ENCODE data around the gene NECAB2. TPM values are rescaled to one million over a fixed set of nuclear protein-coding genes. Genes with fewer than 3 reads are reported as not detected.

NECAB2 gene
- total RNA-seq, 4 donors from 2014 or later, result 1.1 TPM; not detected in 3

DNA sequence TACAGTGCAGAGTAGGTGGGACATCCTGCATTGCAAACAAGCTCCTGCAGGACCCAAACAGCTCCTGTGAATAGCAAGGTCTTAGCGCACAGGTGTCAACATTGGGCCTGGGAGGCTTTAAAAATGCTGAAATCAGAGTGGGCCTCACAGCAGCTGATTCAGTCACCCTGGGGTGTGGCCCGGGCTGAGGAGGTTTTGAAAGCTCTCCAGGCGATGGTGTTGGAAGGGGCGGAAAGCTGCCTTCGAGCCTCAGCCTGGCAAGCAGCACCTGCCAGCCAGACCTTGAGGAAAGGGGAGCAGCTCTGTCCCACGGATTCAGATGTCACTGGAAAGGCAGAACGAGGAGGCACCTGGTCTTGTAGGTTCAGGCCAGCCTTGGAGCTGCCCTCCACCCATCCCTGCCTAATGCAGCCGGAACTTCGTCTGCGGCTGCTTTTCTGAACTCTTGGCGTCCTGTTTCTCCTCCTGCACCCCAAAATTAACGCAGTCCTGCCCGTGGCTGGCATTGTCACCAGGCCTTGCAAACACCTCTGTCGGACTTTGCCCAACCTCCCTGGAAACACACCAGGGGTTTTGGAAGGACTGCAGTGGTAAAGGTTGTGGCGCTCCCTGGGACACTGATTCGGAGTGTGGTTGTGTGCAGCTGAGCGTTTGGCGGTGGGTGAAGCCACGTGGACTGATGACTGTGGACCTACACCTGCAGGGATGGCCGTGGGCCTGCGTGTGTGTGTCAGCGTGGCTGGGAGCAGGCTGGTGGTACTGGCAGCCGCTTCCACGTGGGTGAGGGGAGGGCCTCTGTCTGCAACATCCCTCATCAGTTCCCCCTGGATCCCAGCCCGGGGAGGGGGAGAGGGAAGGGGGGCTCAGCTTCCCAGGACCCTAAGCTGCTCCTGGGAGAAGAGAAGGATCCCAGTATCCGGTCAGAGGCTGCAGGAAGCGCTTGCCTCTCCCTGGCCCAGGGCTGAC, 3.4 kb downstream of the NECAB2 start:
- H3K9me3 ChIP-seq, result no peaks in the 10 kb centered on the region
- peaks cover 0 to 6% of the 10 kb centered on the region in 2 donors for H3K36me3 ChIP-seq
- ATAC-seq, result no peak
- 75% methylated on average over 13 of the region's 27 CpGs; no CpG with 5 or more reads in 1 of the 2 donors for WGBS, 2 donors (ENCODE audit: low coverage in 1 of 2)
- H3K4me1 ChIP-seq, result peaks cover 0 to 12% (median 0%) of the 10 kb centered on the region in 3 donors
- peaks cover 24% of the 10 kb centered on the region for H3K27me3 ChIP-seq
- no peak overlapping the region for H3K27ac ChIP-seq
- TF ChIP-seq EP300 (IDR thresholded peaks at IDR 0.05), result no peak
- TF ChIP-seq POLR2AphosphoS5 (IDR thresholded peaks at IDR 0.05), result no peak
- TF ChIP-seq POLR2A (IDR thresholded peaks at IDR 0.05), result no peak
- TF ChIP-seq, protein P1, sequence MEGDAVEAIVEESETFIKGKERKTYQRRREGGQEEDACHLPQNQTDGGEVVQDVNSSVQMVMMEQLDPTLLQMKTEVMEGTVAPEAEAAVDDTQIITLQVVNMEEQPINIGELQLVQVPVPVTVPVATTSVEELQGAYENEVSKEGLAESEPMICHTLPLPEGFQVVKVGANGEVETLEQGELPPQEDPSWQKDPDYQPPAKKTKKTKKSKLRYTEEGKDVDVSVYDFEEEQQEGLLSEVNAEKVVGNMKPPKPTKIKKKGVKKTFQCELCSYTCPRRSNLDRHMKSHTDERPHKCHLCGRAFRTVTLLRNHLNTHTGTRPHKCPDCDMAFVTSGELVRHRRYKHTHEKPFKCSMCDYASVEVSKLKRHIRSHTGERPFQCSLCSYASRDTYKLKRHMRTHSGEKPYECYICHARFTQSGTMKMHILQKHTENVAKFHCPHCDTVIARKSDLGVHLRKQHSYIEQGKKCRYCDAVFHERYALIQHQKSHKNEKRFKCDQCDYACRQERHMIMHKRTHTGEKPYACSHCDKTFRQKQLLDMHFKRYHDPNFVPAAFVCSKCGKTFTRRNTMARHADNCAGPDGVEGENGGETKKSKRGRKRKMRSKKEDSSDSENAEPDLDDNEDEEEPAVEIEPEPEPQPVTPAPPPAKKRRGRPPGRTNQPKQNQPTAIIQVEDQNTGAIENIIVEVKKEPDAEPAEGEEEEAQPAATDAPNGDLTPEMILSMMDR (IDR thresholded peaks at IDR 0.05), result no peak
- H3K4me3 ChIP-seq, result no peak overlapping the region

DNA sequence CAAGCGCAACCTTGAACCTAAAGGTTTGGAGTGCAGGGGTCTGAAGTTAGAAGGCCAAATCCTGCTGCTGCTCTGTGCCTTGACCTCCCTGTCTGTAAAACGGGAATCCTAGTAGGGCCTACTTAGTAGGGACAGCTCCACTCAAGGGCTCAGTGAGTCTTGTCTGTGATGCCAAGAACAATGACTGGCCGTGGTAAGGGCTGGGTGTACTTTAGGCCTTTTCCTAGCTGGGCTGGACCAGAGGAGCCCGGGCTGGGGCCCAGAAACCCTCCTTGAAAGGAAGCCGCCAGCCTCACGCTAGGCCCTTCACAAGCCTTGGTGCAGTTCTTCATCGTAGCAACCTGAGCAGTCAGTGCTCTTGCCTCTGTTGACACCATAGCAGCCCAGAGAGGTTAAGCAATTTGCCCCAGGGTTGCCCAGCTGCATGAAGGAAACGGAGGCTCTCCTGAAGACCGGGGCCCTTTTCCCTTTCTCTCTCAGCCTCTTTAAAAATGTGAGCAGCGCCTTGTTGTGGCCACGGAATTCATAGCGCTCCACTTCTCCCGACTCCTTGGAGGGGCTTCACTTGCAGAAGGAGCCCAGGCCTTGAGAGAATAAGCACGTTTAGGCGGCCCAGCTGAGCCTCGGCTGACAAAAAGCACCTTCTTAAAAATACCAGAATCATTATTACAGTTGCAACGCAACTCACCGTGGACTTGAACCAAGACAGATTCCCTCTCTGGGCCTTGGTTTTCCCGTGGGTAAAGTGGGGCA, 4.4 kb downstream of the NECAB2 start:
- ATAC-seq, result no peak
- TF ChIP-seq POLR2AphosphoS5 (IDR thresholded peaks at IDR 0.05), result no peak
- TF ChIP-seq EP300 (IDR thresholded peaks at IDR 0.05), result no peak
- no peak for TF ChIP-seq POLR2A (IDR thresholded peaks at IDR 0.05)
- TF ChIP-seq, protein P1 (IDR thresholded peaks at IDR 0.05), result no peak
- 65 to 100% methylated on average over 2 to 4 of the region's 19 CpGs for WGBS, 2 donors (ENCODE audit: low coverage in 1 of 2)

DNA sequence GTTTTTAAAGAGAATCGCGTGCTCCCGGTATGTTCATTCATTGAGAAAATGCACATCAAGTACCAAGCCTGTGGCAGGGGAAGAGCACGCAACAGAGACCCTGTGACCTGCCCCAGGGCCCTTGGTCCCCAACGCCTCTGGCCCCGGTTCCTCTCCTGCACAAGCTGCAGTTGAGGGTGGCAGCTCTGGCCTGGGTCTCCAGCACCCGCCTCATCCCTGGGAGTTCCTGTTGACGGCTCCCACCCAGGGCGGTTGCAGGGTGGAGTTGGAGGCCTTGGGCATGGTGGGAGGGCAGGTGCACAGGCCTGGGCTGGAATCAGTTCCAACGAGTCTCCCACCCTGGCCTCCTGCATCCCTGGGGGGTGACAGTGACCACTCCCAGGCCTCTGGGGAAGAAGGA, 5.0 kb downstream of the NECAB2 start:
- no peak overlapping the region for H3K4me3 ChIP-seq
- peaks cover 0 to 9% (median 0%) of the 10 kb centered on the region in 3 donors for H3K4me1 ChIP-seq
- H3K36me3 ChIP-seq, result no peaks in the 10 kb centered on the region
- H3K27ac ChIP-seq, result no peak overlapping the region
- no peak for TF ChIP-seq POLR2A (IDR thresholded peaks at IDR 0.05)
- TF ChIP-seq, protein P1 (IDR thresholded peaks at IDR 0.05), result no peak
- H3K27me3 ChIP-seq, result peaks cover 19% of the 10 kb centered on the region
- peaks cover 0 to 4% (median 0%) of the 10 kb centered on the region in 3 donors for H3K9me3 ChIP-seq
- ATAC-seq, result no peak
- WGBS, 2 donors (ENCODE audit: low coverage in 1 of 2), result 62 to 100% methylated on average over 1 to 4 of the region's 10 CpGs

More for the DNA sequence above, 4.4 kb downstream of the NECAB2 start:
- Histone ChIP-seq H3K27ac (no peak overlapping the region), H3K27me3 (peaks cover 24% of the 10 kb centered on the region), H3K9me3 (no peaks in the 10 kb centered on the region), H3K4me3 (no peak overlapping the region), H3K4me1 (peaks cover 0 to 12% (median 0%) of the 10 kb centered on the region in 3 donors), H3K36me3 (no peaks in the 10 kb centered on the region)

DNA sequence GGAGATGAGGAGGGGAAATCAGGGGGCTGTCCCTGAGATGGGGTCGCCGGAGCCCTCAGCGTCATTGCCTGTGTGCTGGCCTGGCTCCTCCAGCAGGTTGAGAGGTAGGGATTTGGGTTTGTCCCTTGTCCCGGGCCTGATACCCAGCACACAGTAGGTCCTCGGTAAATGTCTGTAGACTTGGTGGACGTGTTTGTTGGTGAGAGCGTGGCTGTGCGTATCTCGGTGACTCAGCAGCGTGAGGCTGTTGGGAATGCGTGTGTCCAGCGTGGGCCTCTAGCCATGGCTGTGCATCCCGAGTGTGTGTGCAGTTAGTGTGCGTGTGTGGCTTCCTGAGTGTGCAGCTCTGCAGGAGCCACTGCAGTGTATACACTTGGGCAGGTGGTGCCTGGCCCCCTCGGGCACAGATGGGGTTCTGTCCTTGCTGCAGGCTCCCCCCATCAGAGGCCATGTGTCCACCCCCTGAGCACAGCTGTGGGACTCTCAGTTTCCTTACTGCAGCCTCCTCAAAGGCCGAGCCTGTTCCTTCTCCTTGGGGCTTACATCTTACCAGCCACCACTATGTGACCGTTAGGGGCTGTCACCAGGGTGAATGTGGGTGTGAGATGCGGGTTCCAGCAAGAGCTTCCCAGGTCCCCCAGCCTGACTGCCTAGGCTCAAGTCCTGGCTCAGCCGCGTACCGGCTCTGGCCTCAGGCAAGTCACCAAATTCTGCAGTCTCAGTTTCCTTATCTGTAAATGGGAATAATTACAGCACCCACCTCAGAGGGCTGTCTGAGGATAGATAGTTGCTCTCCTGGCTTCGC, 5.7 kb downstream of the NECAB2 start:
- peaks cover 0 to 4% (median 0%) of the 10 kb centered on the region in 3 donors for H3K4me1 ChIP-seq
- peaks cover 0 to 12% (median 0%) of the 10 kb centered on the region in 3 donors for H3K9me3 ChIP-seq
- peaks cover 14% of the 10 kb centered on the region for H3K27me3 ChIP-seq
- 74 to 100% methylated on average over 1 to 9 of the region's 22 CpGs for WGBS, 2 donors (ENCODE audit: low coverage in 1 of 2)
- TF ChIP-seq POLR2A (IDR thresholded peaks at IDR 0.05), result no peak
- TF ChIP-seq EP300 (IDR thresholded peaks at IDR 0.05), result no peak
- TF ChIP-seq, protein P1 (IDR thresholded peaks at IDR 0.05), result no peak
- TF ChIP-seq POLR2AphosphoS5 (IDR thresholded peaks at IDR 0.05), result no peak
- no peak overlapping the region for H3K27ac ChIP-seq
- ATAC-seq, result no peak
- no peak overlapping the region for H3K4me3 ChIP-seq
- H3K36me3 ChIP-seq, result no peaks in the 10 kb centered on the region

Measured in gastroesophageal sphincter (tissue), 4 donors.